Stimulated activated CD4-positive, alpha-beta T cell treated with anti-CD3 and anti-CD28 coated beads, Interleukin-4, amount 100 ng/mL, for 24 hours (primary cell): ENCODE measurements around the gene PPP4R3A.
"Not testable (repeated sequence)": the region's sequence is repeated elsewhere in the genome, so short reads cannot be mapped to it uniquely, and the experiment has no call there.

Source experiments
- DNase-seq: peaks from one replicate; pipeline ENCODE4 v3.0.0-alpha.2; 2020

Gene PPP4R3A

GRCh38 chr14:91501951-91502930, 7.9 kb downstream of the PPP4R3A start:
- DNase-seq: no peak

- no peak for DNase-seq
Observed at GRCh38 chr14:91501348-91501747, 8.8 kb downstream of the PPP4R3A start.

GRCh38 chr14:91496790-91497189, 13.3 kb downstream of the PPP4R3A start:
- no peak for DNase-seq

- peak; percentile 14 for DNase-seq
Observed at GRCh38 chr14:91494392-91495065, 15.6 kb downstream of the PPP4R3A start.

- no peak for DNase-seq
Observed at GRCh38 chr14:91493169-91493568, 16.9 kb downstream of the PPP4R3A start.

- DNase-seq: no peak
Observed at GRCh38 chr14:91484744-91485143, 25.4 kb downstream of the PPP4R3A start.

- DNase-seq: no peak
Observed at GRCh38 chr14:91484186-91484585, 25.9 kb downstream of the PPP4R3A start.

GRCh38 chr14:91482263-91483013, 27.7 kb downstream of the PPP4R3A start:
- no peak for DNase-seq

GRCh38 chr14:91477388-91477787, 32.7 kb downstream of the PPP4R3A start:
- DNase-seq: no peak

- DNase-seq: no peak
Observed at GRCh38 chr14:91473046-91473445, 37.1 kb downstream of the PPP4R3A start.

GRCh38 chr14:91470216-91470615, 39.9 kb downstream of the PPP4R3A start:
- no peak for DNase-seq

- no peak for DNase-seq
Observed at GRCh38 chr14:91466192-91466591, 43.9 kb downstream of the PPP4R3A start.

GRCh38 chr14:91464615-91465205, 45.4 kb downstream of the PPP4R3A start:
- peak; percentile 16 for DNase-seq

- DNase-seq: no peak
Observed at GRCh38 chr14:91458612-91459011, 51.5 kb downstream of the PPP4R3A start.

- DNase-seq: no peak
Observed at GRCh38 chr14:91456283-91456682, 53.8 kb downstream of the PPP4R3A start.

- DNase-seq: no peak
Observed at GRCh38 chr14:91454580-91454979, 55.5 kb downstream of the PPP4R3A start.

GRCh38 chr14:91454155-91454554, 56.0 kb downstream of the PPP4R3A start:
- no peak for DNase-seq

- no peak for DNase-seq
Observed at GRCh38 chr14:91453744-91454143, 56.4 kb downstream of the PPP4R3A start.

GRCh38 chr14:91444335-91445020, 65.6 kb downstream of the PPP4R3A start:
- DNase-seq: no peak

- DNase-seq: no peak
Observed at GRCh38 chr14:91439345-91439744, 70.8 kb downstream of the PPP4R3A start.

GRCh38 chr14:91438845-91439244, 71.3 kb downstream of the PPP4R3A start:
- no peak for DNase-seq

- DNase-seq: not testable (repeated sequence)
Observed at GRCh38 chr14:91436266-91436665, 73.8 kb downstream of the PPP4R3A start.
